GM12878 (cell line): Measurements from ENCODE around the gene IGF1R. TPM values are rescaled to one million over a fixed set of nuclear protein-coding genes. Genes with fewer than 3 reads are reported as not detected.

ENCODE experiments used
- ATAC-seq: fragments of 200-7000 bp; cut with Tn5 transposase; 3 replicates; pipeline ENCODE4 v1.9.1; 2020; ENCODE audit warnings: mild to moderate bottlenecking, moderate library complexity
- BruUV-seq: library from RNA; stranded (reverse); fragments of 400-500 nt; replicated peaks from 2 replicates; lab custom pipeline; 2021; lab: Mats Ljungman, UMichigan
- CTCF ChIA-PET: fragments of 300-600 bp; sonication (Branson Sonifier 250); formaldehyde crosslinking; extraction: SDS; loops from one replicate; lab custom pipeline; 2021; ENCODE audit warnings: inconsistent platforms; lab: Yijun Ruan, JAX
- POLR2A ChIA-PET: fragments of 350-600 bp; formaldehyde crosslinking; extraction: SDS; loops from one replicate; lab custom pipeline; 2021; ENCODE audit warnings: inconsistent platforms; lab: Charles Lee
- RAD21 ChIA-PET: fragments of 300-600 bp; sonication (Branson Sonifier 250); formaldehyde crosslinking; loops from one replicate; lab custom pipeline; 2023; ENCODE audit warnings: antibody characterized with exemption; ENCODE audit not compliant: unreplicated experiment; lab: Charles Lee
- SMC1A ChIA-PET: fragments of 300-600 bp; sonication (Branson Sonifier 250); formaldehyde crosslinking; loops from one replicate; lab custom pipeline; 2023; ENCODE audit not compliant: unreplicated experiment, uncharacterized antibody; lab: Charles Lee
- DNase-seq: peaks from one replicate; pipeline ENCODE4 v3.0.0-alpha.2; 2011; ENCODE audit warnings: low read depth, low spot score
- FAIRE-seq: peaks from 3 replicates; lab custom pipeline; 2011; peaks lifted over from hg19 to GRCh38; lab: Jason Lieb, UNC
- H2AFZ ChIP-seq: 2 replicates; pipeline ENCODE4 v1.6.0; 2011; ENCODE audit warnings: low read depth, low read length, control low read depth; ENCODE audit not compliant: control insufficient read depth
- H3K27ac ChIP-seq: 2 replicates; pipeline ENCODE4 v1.5.1; 2011; ENCODE audit warnings: control low read depth; ENCODE audit not compliant: control insufficient read depth, insufficient read depth
- H3K27me3 ChIP-seq, 2 experiments: replicated peaks in 1 of 2; 2 replicates each; pipeline versions ENCODE4 v1.6.0 to v1.6.1; 2011; ENCODE audit warnings: low read length in 1 of 2; ENCODE audit not compliant: control insufficient read depth in 2 of 2, insufficient read depth in 2 of 2
- H3K36me3 ChIP-seq, 2 experiments: 2 replicates each; pipeline ENCODE4 v1.5.1; 2011; ENCODE audit warnings: low read length in 1 of 2; ENCODE audit not compliant: control insufficient read depth in 2 of 2, insufficient read depth in 2 of 2
- H3K4me1 ChIP-seq: 2 replicates; pipeline ENCODE4 v1.6.1; 2011; ENCODE audit warnings: mild to moderate bottlenecking, low read length, moderate library complexity, mixed read lengths; ENCODE audit not compliant: control insufficient read depth, insufficient read depth
- H3K4me2 ChIP-seq: 2 replicates; pipeline ENCODE4 v1.6.0; 2011; ENCODE audit warnings: control low read depth; ENCODE audit not compliant: control insufficient read depth, insufficient read depth
- H3K4me3 ChIP-seq: fragments of 200-600 bp; sonication (generic); 2 replicates; pipeline ENCODE4 v1.5.1; 2016
- H3K79me2 ChIP-seq: 2 replicates; pipeline ENCODE4 v1.6.0; 2011; ENCODE audit warnings: low read length; ENCODE audit not compliant: control insufficient read depth, insufficient read depth
- H3K9ac ChIP-seq: 2 replicates; pipeline ENCODE4 v1.8.0; 2011; ENCODE audit warnings: low read length, control low read depth, mixed read lengths; ENCODE audit not compliant: control insufficient read depth, insufficient read depth
- H3K9me3 ChIP-seq: replicated peaks from 3 replicates; pipeline ENCODE4 v1.5.1; 2011; ENCODE audit warnings: mild to moderate bottlenecking, low read length; ENCODE audit not compliant: control insufficient read depth, insufficient read depth
- H4K20me1 ChIP-seq: 2 replicates; pipeline ENCODE4 v1.6.0; 2011; ENCODE audit not compliant: control insufficient read depth, insufficient read depth
- BMI1 ChIP-seq: fragments of 450-650 bp; IDR thresholded peaks from 2 replicates; pipeline ENCODE4 v1.6.1; 2016; ENCODE audit warnings: mild to moderate bottlenecking, moderate library complexity, borderline replicate concordance
- CBX3 ChIP-seq: fragments of 200-600 bp; sonication (generic); IDR thresholded peaks from 2 replicates; pipeline ENCODE4 v1.6.1; 2016; ENCODE audit warnings: low read depth, borderline replicate concordance
- FOS ChIP-seq: IDR thresholded peaks from 3 replicates; pipeline ENCODE4 v1.6.1; 2011; ENCODE audit warnings: borderline replicate concordance; ENCODE audit not compliant: insufficient read length; ENCODE audit errors: extremely low read depth
- GABPA ChIP-seq: IDR thresholded peaks from 2 replicates; pipeline ENCODE4 v1.6.1; 2014; ENCODE audit warnings: antibody characterized with exemption, low read depth, mild to moderate bottlenecking, inconsistent platforms
- HDAC6 ChIP-seq: fragments of 200-600 bp; sonication (generic); IDR thresholded peaks from one replicate; pipeline ENCODE4 v1.8.0; 2017; ENCODE audit warnings: antibody characterized with exemption; ENCODE audit not compliant: unreplicated experiment
- HDGF ChIP-seq: fragments of 450-650 bp; IDR thresholded peaks from 2 replicates; pipeline ENCODE4 v1.6.1; 2016; ENCODE audit warnings: antibody characterized with exemption
- MEF2B ChIP-seq: fragments of 450-650 bp; IDR thresholded peaks from 2 replicates; pipeline ENCODE4 v1.6.1; 2018; ENCODE audit warnings: mild to moderate bottlenecking, moderate library complexity; ENCODE audit not compliant: partially characterized antibody, poor library complexity, severe bottlenecking
- NFXL1 ChIP-seq: fragments of 450-650 bp; IDR thresholded peaks from 2 replicates; pipeline ENCODE4 v1.6.1; 2017; ENCODE audit warnings: antibody characterized with exemption, mild to moderate bottlenecking, borderline replicate concordance
- RAD21 ChIP-seq: IDR thresholded peaks from 2 replicates; pipeline ENCODE4 v1.6.1; 2011; ENCODE audit warnings: mild to moderate bottlenecking, low read depth, low read length, moderate library complexity; ENCODE audit not compliant: insufficient read depth
- RAD51 ChIP-seq: fragments of 450-650 bp; IDR thresholded peaks from 2 replicates; pipeline ENCODE4 v1.6.1; 2016; ENCODE audit warnings: moderate library complexity, mild to moderate bottlenecking, inconsistent platforms
- SUZ12 ChIP-seq: fragments of 200-600 bp; sonication (generic); IDR thresholded peaks from one replicate; pipeline ENCODE4 v1.6.1; 2018; ENCODE audit warnings: antibody characterized with exemption, mild to moderate bottlenecking; ENCODE audit not compliant: unreplicated experiment
- TCF3 ChIP-seq: IDR thresholded peaks from 2 replicates; pipeline ENCODE4 v1.6.1; 2012; ENCODE audit warnings: low read depth, mild to moderate bottlenecking, low read length, borderline replicate concordance; ENCODE audit not compliant: insufficient read depth
- USF1 ChIP-seq: IDR thresholded peaks from 2 replicates; pipeline ENCODE4 v1.6.1; 2011; ENCODE audit warnings: borderline replicate concordance, low read depth, mild to moderate bottlenecking, moderate library complexity, mixed read lengths, low read length; ENCODE audit not compliant: insufficient read depth; ENCODE audit errors: extremely low read length
- ZNF24 ChIP-seq: fragments of 450-650 bp; IDR thresholded peaks from 2 replicates; pipeline ENCODE4 v1.6.1; 2017; ENCODE audit warnings: antibody characterized with exemption, mild to moderate bottlenecking
- ZNF274 ChIP-seq: IDR thresholded peaks from one replicate; pipeline ENCODE4 v1.8.0; 2011; ENCODE audit not compliant: insufficient read length, insufficient read depth
- ZNF384 ChIP-seq: IDR thresholded peaks from 2 replicates; pipeline ENCODE4 v1.6.1; 2012; ENCODE audit warnings: low read depth, mild to moderate bottlenecking, low read length, improper control_type of control experiment, borderline replicate concordance
- WGBS: methylation state at CpG from one replicate; pipeline ENCODE4 v1.1.6; 2016; ENCODE audit warnings: low lambda C conversion rate; ENCODE audit not compliant: insufficient replicate concordance, insufficient coverage; ENCODE audit errors: missing lambda C conversion rate; 5-methylcytosine and 5-hydroxymethylcytosine counted together
- in situ Hi-C: fragments of 300-500 bp; cut with MboI; formaldehyde crosslinking; loops from 9 replicates; pipeline ENCODE4 v1.14.3; 2018; ENCODE audit warnings: mixed read lengths
- intact Hi-C: fragments of 100-400 bp; cut with micrococcal nuclease; formaldehyde crosslinking; loops from one replicate; pipeline ENCODE4 v1.14.2; 2022; ENCODE audit not compliant: unreplicated experiment
- polyA plus RNA-seq, 11 experiments: library from polyadenylated mRNA; depleted of rRNA in 4 of 11; unstranded in 6 of 11; stranded (reverse) in 5 of 11; fragments of >200 nt; fragmentation: Nextera tagmentation in 4 of 11; fragmentation: Illumina TruSeq in 1 of 11; extraction: Ambion mirVana in 4 of 11; extraction: Trizol in 1 of 11; gene quantifications; 1 replicate in 1 of 11; 2 replicates in 10 of 11; pipeline versions ENCODE4 v1.2.1 to v1.2.3, GENCODE V29; 2011 to 2016; ENCODE audit warnings: inconsistent platforms in 2 of 11, missing spikeins in 2 of 11, low read depth in 1 of 11
- total RNA-seq, 4 experiments: library from RNA; depleted of rRNA in 3 of 4; stranded (reverse); fragments of >200 nt in 3 of 4; fragmentation: Illumina TruSeq in 1 of 4; extraction: Trizol in 1 of 4; gene quantifications; 2 replicates each; pipeline versions ENCODE4 v1.2.1 to v1.2.3, GENCODE V29; 2013 to 2021
- TF ChIP-seq, protein P1 (sequence below): fragments of 450-650 bp; IDR thresholded peaks from 2 replicates; pipeline ENCODE4 v1.6.1; 2017; ENCODE audit warnings: antibody characterized with exemption, mild to moderate bottlenecking, moderate library complexity
- TF ChIP-seq, protein P2 (sequence below): IDR thresholded peaks from 2 replicates; pipeline ENCODE4 v1.6.1; 2012; ENCODE audit warnings: mild to moderate bottlenecking, low read depth, low read length

Gene IGF1R
- total and polyA plus RNA-seq, 10 of the 15 experiments (the other 5 are each of a cell fraction or from before 2014, with no cell fraction given), result 0.03 to 2.7 (median 0.66) TPM

DNA sequence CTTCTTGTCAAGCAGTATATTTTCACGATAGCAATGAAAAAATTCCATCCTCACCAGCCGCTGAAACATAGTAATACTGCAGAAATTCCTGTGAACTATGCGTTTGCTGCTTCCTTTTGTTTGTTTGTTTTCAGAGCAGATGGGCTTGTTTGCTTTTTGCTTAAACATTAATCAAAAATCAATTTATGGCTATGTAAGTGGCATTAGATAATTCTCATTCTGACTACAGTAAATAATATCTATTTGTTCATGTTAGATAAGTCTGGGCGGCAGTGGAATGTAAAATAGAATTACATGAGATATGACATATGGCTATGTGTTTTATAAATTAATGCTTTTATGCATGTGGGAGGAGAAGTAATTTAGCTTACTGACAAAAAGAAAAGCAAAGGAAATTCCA is 195.5 kb downstream of the IGF1R start:
- H3K79me2 ChIP-seq, result no peaks in the 10 kb centered on the region
- ChIA-PET POLR2A (no interaction called here), RAD21 (no interaction called here), SMC1A (no interaction called here), CTCF (interaction anchor here (1.5 kb wide), 1 partner anchor 324 kb away, joined by 3 read pairs; no protein-coding TSS in a partner anchor)
- in situ Hi-C loops (no loop called here), intact Hi-C loops (no loop called here)
- no peak for FAIRE-seq
- no peaks in the 10 kb centered on the region for H3K36me3 ChIP-seq
- no peak overlapping the region for H3K27ac ChIP-seq
- 72% methylated on average over 4 of the region's 4 CpGs for WGBS
- H3K4me1 ChIP-seq, result no peaks in the 10 kb centered on the region
- H3K9me3 ChIP-seq, result no peaks in the 10 kb centered on the region
- no peaks in the 10 kb centered on the region for H4K20me1 ChIP-seq
- no peak overlapping the region for H3K4me2 ChIP-seq
- H3K27me3 ChIP-seq, result no peaks in the 10 kb centered on the region
- no peak overlapping the region for H2AFZ ChIP-seq
- no peak overlapping the region for H3K4me3 ChIP-seq
- no TSS peak for BruUV-seq
- no peak for ATAC-seq
- DNase-seq, result no peak
- no peak for TF ChIP-seq ZNF24
- TF ChIP-seq RAD21, result no peak
- TF ChIP-seq BMI1, result no peak
- TF ChIP-seq MEF2B, result no peak
- TF ChIP-seq TCF3, result no peak
- TF ChIP-seq CBX3, result no peak
- TF ChIP-seq, protein P1, sequence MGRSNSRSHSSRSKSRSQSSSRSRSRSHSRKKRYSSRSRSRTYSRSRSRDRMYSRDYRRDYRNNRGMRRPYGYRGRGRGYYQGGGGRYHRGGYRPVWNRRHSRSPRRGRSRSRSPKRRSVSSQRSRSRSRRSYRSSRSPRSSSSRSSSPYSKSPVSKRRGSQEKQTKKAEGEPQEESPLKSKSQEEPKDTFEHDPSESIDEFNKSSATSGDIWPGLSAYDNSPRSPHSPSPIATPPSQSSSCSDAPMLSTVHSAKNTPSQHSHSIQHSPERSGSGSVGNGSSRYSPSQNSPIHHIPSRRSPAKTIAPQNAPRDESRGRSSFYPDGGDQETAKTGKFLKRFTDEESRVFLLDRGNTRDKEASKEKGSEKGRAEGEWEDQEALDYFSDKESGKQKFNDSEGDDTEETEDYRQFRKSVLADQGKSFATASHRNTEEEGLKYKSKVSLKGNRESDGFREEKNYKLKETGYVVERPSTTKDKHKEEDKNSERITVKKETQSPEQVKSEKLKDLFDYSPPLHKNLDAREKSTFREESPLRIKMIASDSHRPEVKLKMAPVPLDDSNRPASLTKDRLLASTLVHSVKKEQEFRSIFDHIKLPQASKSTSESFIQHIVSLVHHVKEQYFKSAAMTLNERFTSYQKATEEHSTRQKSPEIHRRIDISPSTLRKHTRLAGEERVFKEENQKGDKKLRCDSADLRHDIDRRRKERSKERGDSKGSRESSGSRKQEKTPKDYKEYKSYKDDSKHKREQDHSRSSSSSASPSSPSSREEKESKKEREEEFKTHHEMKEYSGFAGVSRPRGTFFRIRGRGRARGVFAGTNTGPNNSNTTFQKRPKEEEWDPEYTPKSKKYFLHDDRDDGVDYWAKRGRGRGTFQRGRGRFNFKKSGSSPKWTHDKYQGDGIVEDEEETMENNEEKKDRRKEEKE, result no peak
- TF ChIP-seq SUZ12, result no peak
- TF ChIP-seq, protein P2, sequence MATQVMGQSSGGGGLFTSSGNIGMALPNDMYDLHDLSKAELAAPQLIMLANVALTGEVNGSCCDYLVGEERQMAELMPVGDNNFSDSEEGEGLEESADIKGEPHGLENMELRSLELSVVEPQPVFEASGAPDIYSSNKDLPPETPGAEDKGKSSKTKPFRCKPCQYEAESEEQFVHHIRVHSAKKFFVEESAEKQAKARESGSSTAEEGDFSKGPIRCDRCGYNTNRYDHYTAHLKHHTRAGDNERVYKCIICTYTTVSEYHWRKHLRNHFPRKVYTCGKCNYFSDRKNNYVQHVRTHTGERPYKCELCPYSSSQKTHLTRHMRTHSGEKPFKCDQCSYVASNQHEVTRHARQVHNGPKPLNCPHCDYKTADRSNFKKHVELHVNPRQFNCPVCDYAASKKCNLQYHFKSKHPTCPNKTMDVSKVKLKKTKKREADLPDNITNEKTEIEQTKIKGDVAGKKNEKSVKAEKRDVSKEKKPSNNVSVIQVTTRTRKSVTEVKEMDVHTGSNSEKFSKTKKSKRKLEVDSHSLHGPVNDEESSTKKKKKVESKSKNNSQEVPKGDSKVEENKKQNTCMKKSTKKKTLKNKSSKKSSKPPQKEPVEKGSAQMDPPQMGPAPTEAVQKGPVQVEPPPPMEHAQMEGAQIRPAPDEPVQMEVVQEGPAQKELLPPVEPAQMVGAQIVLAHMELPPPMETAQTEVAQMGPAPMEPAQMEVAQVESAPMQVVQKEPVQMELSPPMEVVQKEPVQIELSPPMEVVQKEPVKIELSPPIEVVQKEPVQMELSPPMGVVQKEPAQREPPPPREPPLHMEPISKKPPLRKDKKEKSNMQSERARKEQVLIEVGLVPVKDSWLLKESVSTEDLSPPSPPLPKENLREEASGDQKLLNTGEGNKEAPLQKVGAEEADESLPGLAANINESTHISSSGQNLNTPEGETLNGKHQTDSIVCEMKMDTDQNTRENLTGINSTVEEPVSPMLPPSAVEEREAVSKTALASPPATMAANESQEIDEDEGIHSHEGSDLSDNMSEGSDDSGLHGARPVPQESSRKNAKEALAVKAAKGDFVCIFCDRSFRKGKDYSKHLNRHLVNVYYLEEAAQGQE, result no peak
- no peak for TF ChIP-seq FOS
- TF ChIP-seq GABPA, result no peak
- no peak for TF ChIP-seq NFXL1
- TF ChIP-seq HDGF, result no peak
- no peak for TF ChIP-seq RAD51
- TF ChIP-seq ZNF274, result no peak
- TF ChIP-seq USF1, result no peak
- no peak for TF ChIP-seq HDAC6
- TF ChIP-seq ZNF384, result no peak
- no peak overlapping the region for H3K9ac ChIP-seq
